CMK (cell line): ENCODE data around the gene LRTM2.

Experiments used
- DNase-seq: peaks from one replicate; pipeline ENCODE4 v3.0.0-alpha.2; 2010; ENCODE audit warnings: low read depth

The LRTM2 gene

DNA sequence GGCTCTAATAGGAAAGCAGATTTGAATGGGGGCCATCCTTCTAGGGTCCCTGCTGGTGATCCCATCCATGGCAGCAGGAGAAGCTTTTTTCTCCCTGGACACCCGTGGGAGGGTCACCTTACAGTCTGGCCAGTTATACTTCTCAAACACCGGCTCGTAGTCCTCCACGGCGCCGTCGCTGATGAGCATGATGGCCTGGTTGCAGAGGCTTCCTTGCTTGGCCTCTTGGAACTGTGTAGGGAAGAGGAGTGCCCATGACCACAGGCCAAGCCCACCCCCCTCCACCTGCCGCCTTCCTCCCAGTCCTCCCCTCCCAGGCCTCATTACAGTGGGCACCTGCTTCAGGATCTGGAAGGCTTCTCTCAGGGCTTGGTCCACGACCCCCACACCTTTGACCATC is 64.3 kb downstream of the LRTM2 start:
- no peak for DNase-seq

GRCh38 chr12:1885082-1885596 is 64.8 kb downstream of the LRTM2 start:
- no peak for DNase-seq

- no peak for DNase-seq
Measured at GRCh38 chr12:1885599-1886245, 65.4 kb downstream of the LRTM2 start.
